A673 (cell line): ENCODE results near the gene LIPJ. TPM values are rescaled to one million over a fixed set of nuclear protein-coding genes. Genes with fewer than 3 reads are reported as not detected.

Experiments used
- BruUV-seq: library from RNA; stranded (reverse); fragments of 400-500 nt; replicated peaks from 2 replicates; lab custom pipeline; 2021; lab: Mats Ljungman, UMichigan
- CTCF ChIA-PET: fragments of 300-600 bp; sonication (Branson Sonifier 250); formaldehyde crosslinking; loops from one replicate; lab custom pipeline; 2022; ENCODE audit warnings: antibody characterized with exemption; lab: Charles Lee
- POLR2A ChIA-PET: fragments of 300-600 bp; sonication (Branson Sonifier 250); formaldehyde crosslinking; loops from one replicate; lab custom pipeline; 2022; ENCODE audit warnings: antibody characterized with exemption; ENCODE audit not compliant: low non-redundant PET; lab: Charles Lee
- DNase-seq: peaks from one replicate; pipeline ENCODE4 v3.0.0-alpha.2; 2015; ENCODE audit warnings: low spot score
- H3K27ac ChIP-seq: fragments of 200-600 bp; sonication (generic); 2 replicates; pipeline ENCODE4 v1.5.1; 2016; ENCODE audit warnings: mixed run types, low read depth, mild to moderate bottlenecking, mixed read lengths, antibody characterized with exemption, low read length; ENCODE audit not compliant: poor library complexity, severe bottlenecking
- H3K27me3 ChIP-seq: fragments of 200-600 bp; sonication (generic); replicated peaks from 2 replicates; pipeline ENCODE4 v1.6.1; 2017; ENCODE audit warnings: mixed run types, low read depth, mild to moderate bottlenecking, mixed read lengths, antibody characterized with exemption, low read length; ENCODE audit not compliant: insufficient read depth, poor library complexity
- H3K36me3 ChIP-seq: fragments of 200-600 bp; sonication (generic); 2 replicates; pipeline ENCODE4 v1.6.1; 2016; ENCODE audit warnings: mixed run types, mild to moderate bottlenecking, mixed read lengths, antibody characterized with exemption, low read length; ENCODE audit not compliant: insufficient read depth, poor library complexity, severe bottlenecking
- H3K4me1 ChIP-seq: fragments of 200-600 bp; sonication (generic); 2 replicates; pipeline ENCODE4 v1.6.1; 2017; ENCODE audit warnings: mixed run types, mild to moderate bottlenecking, mixed read lengths, antibody characterized with exemption, low read length; ENCODE audit not compliant: insufficient read depth, poor library complexity, severe bottlenecking
- H3K4me3 ChIP-seq: fragments of 200-600 bp; sonication (generic); 2 replicates; pipeline ENCODE4 v1.5.1; 2016; ENCODE audit warnings: low read depth, mixed run types, mild to moderate bottlenecking, mixed read lengths, low read length; ENCODE audit not compliant: poor library complexity, severe bottlenecking
- H3K9me3 ChIP-seq: fragments of 200-600 bp; sonication (generic); 2 replicates; pipeline ENCODE4 v1.6.1; 2016; ENCODE audit warnings: mixed run types, low read depth, mild to moderate bottlenecking, mixed read lengths, antibody characterized with exemption, low read length; ENCODE audit not compliant: poor library complexity, severe bottlenecking
- EZH2 ChIP-seq: fragments of 200-600 bp; sonication (generic); IDR thresholded peaks from 2 replicates; pipeline ENCODE4 v1.6.1; 2017; ENCODE audit warnings: borderline replicate concordance, low read depth, mild to moderate bottlenecking, mixed read lengths, antibody characterized with exemption, low read length; ENCODE audit not compliant: poor library complexity, severe bottlenecking
- intact Hi-C: fragments of 100-400 bp; cut with micrococcal nuclease; formaldehyde crosslinking; loops from one replicate; pipeline ENCODE4 v1.10.0; 2022; ENCODE audit not compliant: unreplicated experiment
- total RNA-seq: library from RNA; stranded (reverse); gene quantifications from 2 replicates; pipeline ENCODE4 v1.2.3, GENCODE V29; 2021
- TF ChIP-seq, protein P1 (sequence below): fragments of 300-800, 200-600 bp; sonication (generic); conservative IDR thresholded peaks from 2 replicates; pipeline ENCODE4 v1.5.1; 2017; ENCODE audit warnings: low read depth, mild to moderate bottlenecking, antibody characterized with exemption, low read length, moderate library complexity, mixed read lengths

Gene LIPJ
- total RNA-seq, 1 experiment from 2014 or later, result 0.11 TPM

DNA sequence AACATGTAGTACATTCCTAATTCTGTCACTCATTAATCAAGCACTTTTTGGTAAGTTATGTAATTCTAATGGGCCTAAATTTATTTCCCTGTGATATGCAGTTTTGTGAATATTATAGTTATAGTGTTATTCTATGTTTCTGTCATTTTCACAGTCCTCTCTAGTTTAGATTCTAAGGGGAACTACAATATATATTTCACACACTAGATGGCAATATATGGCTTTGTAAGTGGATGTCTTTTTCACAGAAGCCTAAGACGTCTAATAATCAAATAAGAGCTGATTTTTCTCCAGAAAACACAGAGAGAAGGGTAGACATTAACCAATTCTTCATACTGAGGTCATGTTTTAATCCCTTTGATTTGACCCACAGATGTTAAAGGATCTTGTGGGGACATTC lies 21.5 kb upstream of the LIPJ start:
- peak; percentile 64 for DNase-seq
- Histone ChIP-seq H3K4me1 (no peaks in the 10 kb centered on the region), H3K36me3 (no peaks in the 10 kb centered on the region), H3K27ac (no peak overlapping the region), H3K9me3 (no peaks in the 10 kb centered on the region), H3K27me3 (no peaks in the 10 kb centered on the region), H3K4me3 (no peak overlapping the region)
- POLR2A ChIA-PET, result no interaction called here
- no peak for TF ChIP-seq EZH2
- TF ChIP-seq, protein P1, sequence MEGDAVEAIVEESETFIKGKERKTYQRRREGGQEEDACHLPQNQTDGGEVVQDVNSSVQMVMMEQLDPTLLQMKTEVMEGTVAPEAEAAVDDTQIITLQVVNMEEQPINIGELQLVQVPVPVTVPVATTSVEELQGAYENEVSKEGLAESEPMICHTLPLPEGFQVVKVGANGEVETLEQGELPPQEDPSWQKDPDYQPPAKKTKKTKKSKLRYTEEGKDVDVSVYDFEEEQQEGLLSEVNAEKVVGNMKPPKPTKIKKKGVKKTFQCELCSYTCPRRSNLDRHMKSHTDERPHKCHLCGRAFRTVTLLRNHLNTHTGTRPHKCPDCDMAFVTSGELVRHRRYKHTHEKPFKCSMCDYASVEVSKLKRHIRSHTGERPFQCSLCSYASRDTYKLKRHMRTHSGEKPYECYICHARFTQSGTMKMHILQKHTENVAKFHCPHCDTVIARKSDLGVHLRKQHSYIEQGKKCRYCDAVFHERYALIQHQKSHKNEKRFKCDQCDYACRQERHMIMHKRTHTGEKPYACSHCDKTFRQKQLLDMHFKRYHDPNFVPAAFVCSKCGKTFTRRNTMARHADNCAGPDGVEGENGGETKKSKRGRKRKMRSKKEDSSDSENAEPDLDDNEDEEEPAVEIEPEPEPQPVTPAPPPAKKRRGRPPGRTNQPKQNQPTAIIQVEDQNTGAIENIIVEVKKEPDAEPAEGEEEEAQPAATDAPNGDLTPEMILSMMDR, result peak; percentile 58
- BruUV-seq, result no TSS peak
- intact Hi-C loops, result loop anchor here (2.0 to 5.0 kb wide), 3 partner anchors 246 to 847 kb away; partner anchors contain the start of gene IFIT5
- CTCF ChIA-PET, result interaction anchor here (0.6 to 1.5 kb wide), 8 partner anchors 18 to 369 kb away, joined by 3 to 11 read pairs (median 4); partner anchors contain the start of gene RNLS

GRCh38 chr10:88582411-88582805 lies 4.2 kb upstream of the LIPJ start:
- no peaks in the 10 kb centered on the region for H3K9me3 ChIP-seq
- DNase-seq, result no peak
- H3K4me1 ChIP-seq, result no peaks in the 10 kb centered on the region
- H3K27ac ChIP-seq, result no peak overlapping the region
- TF ChIP-seq, protein P1, result no peak
- TF ChIP-seq EZH2, result no peak
- peak overlapping the region; percentile 62 for H3K4me3 ChIP-seq
- H3K27me3 ChIP-seq, result no peaks in the 10 kb centered on the region
- ChIA-PET CTCF (interaction anchor here (0.7 to 1.6 kb wide), 6 partner anchors 8 to 896 kb away, joined by 3 to 9 read pairs (median 4); no protein-coding TSS in a partner anchor), POLR2A (no interaction called here)
- H3K36me3 ChIP-seq, result no peaks in the 10 kb centered on the region
- BruUV-seq, result no TSS peak
- intact Hi-C loops, result no loop called here

- no peaks in the 10 kb centered on the region for H3K27me3 ChIP-seq
- ChIA-PET POLR2A (interaction anchor here (0.5 kb wide), 1 partner anchor 68 kb away, joined by 3 read pairs; no protein-coding TSS in a partner anchor), CTCF (interaction anchor here (0.7 to 1.6 kb wide), 7 partner anchors 9 to 895 kb away, joined by 3 to 9 read pairs (median 5); no protein-coding TSS in a partner anchor)
- intact Hi-C loops, result no loop called here
- H3K4me3 ChIP-seq, result peak within 1 kb of the TSS; percentile 62
- H3K9me3 ChIP-seq, result no peaks in the 10 kb centered on the region
- peak within 1 kb of the TSS; percentile 87 for H3K27ac ChIP-seq
- BruUV-seq, result no TSS peak
- DNase-seq, result peak; percentile 81
- H3K36me3 ChIP-seq, result no peaks in the 10 kb centered on the region
- TF ChIP-seq, protein P1, result peak; percentile 87
- TF ChIP-seq EZH2, result no peak
- H3K4me1 ChIP-seq, result no peaks in the 10 kb centered on the region
These were observed 3.6 kb upstream of the LIPJ start, which contains the start of gene RNLS for GRCh38 chr10:88582806-88583583. RNLS (minus strand) TSS chr10:88583318.
